Right lobe of liver (tissue), 4 donors: Measurements from ENCODE around the gene SYT14.

Experiments
- POLR2A ChIP-seq: fragments of 450-650 bp; IDR thresholded peaks from one replicate; pipeline ENCODE4 v1.6.1; 2017; ENCODE audit warnings: antibody characterized with exemption, mild to moderate bottlenecking
- TF ChIP-seq, protein P1 (sequence below), 4 donors: fragments of 200-600 bp in 3 of 4; fragments of 450-650 bp in 1 of 4; IDR thresholded peaks; one replicate each; pipeline versions ENCODE4 v1.5.1 to v1.8.0; 2016 to 2022; ENCODE audit warnings: antibody characterized with exemption in 4 of 4, mild to moderate bottlenecking in 2 of 4
- donor health status: DM: no; HTN: no; CAD: no.
- donor health status: DM: no; HTN: no; CAD: no.
- donor health status: DM: no; HTN: yes; CAD: no.

DNA sequence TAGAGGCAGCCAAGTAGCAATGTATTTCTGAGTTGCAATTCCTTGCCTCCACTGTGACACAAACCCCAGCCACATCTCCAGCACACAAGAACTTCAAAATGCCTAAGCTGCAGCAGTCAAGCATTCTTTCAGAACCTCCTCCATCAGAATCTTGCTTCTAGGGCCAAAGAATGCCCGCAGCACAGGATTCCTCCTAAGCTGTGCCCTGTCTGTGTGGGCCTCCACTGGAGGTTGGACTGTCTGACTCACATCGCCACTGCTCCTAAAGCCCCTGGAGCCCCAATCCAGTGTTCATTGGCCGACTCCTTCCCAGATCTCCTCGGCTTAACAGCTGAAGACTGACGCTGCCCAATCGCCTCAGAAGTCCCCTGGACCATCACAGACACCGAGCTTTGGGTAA lies 251.4 kb downstream of the SYT14 start:
- TF ChIP-seq, protein P1, sequence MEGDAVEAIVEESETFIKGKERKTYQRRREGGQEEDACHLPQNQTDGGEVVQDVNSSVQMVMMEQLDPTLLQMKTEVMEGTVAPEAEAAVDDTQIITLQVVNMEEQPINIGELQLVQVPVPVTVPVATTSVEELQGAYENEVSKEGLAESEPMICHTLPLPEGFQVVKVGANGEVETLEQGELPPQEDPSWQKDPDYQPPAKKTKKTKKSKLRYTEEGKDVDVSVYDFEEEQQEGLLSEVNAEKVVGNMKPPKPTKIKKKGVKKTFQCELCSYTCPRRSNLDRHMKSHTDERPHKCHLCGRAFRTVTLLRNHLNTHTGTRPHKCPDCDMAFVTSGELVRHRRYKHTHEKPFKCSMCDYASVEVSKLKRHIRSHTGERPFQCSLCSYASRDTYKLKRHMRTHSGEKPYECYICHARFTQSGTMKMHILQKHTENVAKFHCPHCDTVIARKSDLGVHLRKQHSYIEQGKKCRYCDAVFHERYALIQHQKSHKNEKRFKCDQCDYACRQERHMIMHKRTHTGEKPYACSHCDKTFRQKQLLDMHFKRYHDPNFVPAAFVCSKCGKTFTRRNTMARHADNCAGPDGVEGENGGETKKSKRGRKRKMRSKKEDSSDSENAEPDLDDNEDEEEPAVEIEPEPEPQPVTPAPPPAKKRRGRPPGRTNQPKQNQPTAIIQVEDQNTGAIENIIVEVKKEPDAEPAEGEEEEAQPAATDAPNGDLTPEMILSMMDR (IDR thresholded peaks at IDR 0.05), result no peak
- no peak for TF ChIP-seq POLR2A
